HG02678 (cell line): ENCODE data around the gene DNAL1.
"Not testable (repeated sequence)": the region's sequence is repeated elsewhere in the genome, so short reads cannot be mapped to it uniquely, and the experiment has no call there.

Experiments
- ATAC-seq: cut with Tn5 transposase; IDR thresholded peaks from one replicate; pipeline ENCODE4 v1.9.1; 2021; ENCODE audit warnings: mild to moderate bottlenecking, moderate library complexity; ENCODE audit not compliant: unreplicated experiment

Gene DNAL1

GRCh38 chr14:73696466-73697400 is 51.9 kb downstream of the DNAL1 start:
- ATAC-seq: peak; percentile 77

GRCh38 chr14:73700325-73700724 is 55.5 kb downstream of the DNAL1 start:
- no peak for ATAC-seq

DNA sequence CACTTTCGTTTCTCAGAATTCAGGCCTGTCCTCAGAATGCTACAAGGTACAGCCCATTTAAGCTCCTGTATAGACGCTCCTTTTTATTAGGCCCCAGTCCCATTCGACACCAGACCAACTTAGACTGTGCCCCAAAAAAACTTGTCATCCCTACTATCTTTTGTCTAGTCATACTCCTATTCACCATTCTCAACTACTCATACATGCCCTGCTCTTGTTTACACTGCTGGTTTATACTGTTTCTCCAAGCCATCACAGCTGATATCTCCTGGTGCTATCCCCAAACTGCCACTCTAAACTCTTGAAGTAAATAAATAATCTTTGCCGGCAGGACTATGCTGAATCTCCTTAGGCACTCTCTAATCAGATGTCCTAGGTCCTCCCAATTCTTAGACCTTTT is 63.3 kb downstream of the DNAL1 start:
- ATAC-seq: not testable (repeated sequence)

- ATAC-seq: no peak
Observed at GRCh38 chr14:73709904-73710469, 65.2 kb downstream of the DNAL1 start.

- ATAC-seq: no peak
Observed at GRCh38 chr14:73710737-73711136, 66.0 kb downstream of the DNAL1 start.

DNA sequence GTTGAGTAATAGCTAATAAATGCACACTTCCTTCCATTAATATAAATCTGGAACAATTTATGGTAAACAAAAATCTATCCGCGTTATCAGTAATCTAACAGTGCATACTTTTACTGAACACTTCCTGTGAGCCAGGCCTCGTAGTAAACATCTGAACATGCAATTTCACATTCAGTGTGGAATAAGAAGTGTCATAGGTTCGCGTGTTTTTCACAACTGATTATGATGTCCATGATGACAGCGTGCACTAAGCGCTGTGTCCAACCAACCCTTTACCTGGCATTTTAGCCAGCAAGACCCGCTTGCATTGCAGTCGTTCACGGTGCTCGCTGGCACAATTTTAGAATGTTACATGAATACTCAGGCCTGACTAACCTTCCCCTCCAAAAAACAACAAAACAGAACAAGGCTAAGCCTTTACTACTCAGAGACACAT is 67.3 kb downstream of the DNAL1 start:
- no peak for ATAC-seq

- ATAC-seq: no peak
Observed at GRCh38 chr14:73712540-73713180, 67.9 kb downstream of the DNAL1 start.

GRCh38 chr14:73713206-73713802 is 68.5 kb downstream of the DNAL1 start:
- ATAC-seq: peak; percentile 9

DNA sequence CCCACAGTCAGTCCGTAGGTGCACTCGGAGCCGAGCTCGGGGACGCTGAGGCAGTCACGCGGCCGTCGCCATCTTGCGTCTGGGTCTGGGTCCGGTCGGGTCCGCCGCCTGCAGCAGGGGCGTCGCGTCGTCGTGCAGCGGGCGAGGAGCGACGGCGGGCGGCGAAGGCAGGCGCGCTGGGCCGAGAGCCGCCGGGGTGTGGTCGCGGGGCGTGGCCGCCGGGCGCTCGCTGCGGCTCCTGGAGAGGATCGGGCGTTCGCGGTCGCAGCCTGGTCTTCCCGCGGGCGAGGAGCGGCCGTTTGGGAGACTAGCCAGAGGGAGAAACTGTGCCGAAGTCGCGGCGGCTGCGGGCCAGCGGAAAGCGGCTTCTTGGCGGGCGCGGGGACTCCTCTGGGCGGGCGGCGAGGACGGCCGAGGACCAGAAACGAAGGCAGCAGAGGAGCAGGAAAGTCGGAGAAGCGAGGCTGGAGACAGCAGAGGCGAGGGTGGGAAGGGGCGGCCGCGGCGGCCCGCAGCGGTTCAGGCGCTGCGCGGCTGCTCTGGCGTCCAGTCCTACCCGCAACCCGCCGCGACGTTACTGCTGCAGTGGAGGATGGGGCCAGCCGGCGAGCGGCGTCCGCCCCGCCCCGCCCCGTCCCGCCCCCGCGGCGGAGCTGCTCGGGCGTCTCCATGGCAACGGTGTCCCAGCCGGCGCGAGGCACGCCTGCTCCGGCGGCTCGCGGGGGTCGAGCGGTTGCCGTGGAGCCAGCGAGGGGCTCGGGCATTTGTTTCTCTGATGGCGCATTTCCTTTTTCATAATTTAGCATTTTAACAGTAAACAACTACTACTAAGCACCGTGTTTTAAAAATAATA is 69.2 kb downstream of the DNAL1 start, which contains the start of gene PNMA1:
PNMA1 (minus strand) TSS at position 582 of the 853 bp plus-strand sequence. CDS start 745 bp downstream, outside the sequence.
- ATAC-seq: peak; percentile 76

GRCh38 chr14:73714656-73715081 is 69.9 kb downstream of the DNAL1 start:
- peak; percentile 8 for ATAC-seq

DNA sequence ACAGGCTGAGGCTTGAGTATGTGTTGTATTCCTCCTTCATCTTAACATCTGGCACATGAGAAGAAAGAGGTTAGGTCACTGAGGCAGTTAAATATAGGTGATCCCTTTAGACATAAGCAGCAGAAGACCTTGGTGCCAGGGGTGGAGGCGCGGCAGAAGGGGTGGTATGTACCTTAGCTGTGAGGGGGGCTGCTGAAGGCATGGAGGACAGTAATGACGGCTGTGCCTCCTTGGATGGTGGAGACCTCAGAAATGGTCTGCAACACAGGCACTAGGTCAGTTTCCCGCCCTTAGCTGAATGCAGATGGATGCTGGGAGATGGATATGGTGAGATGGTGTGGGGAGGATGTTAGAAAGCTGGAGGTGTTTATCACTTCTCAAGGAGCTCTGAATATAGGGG is 70.9 kb downstream of the DNAL1 start:
- ATAC-seq: no peak

DNA sequence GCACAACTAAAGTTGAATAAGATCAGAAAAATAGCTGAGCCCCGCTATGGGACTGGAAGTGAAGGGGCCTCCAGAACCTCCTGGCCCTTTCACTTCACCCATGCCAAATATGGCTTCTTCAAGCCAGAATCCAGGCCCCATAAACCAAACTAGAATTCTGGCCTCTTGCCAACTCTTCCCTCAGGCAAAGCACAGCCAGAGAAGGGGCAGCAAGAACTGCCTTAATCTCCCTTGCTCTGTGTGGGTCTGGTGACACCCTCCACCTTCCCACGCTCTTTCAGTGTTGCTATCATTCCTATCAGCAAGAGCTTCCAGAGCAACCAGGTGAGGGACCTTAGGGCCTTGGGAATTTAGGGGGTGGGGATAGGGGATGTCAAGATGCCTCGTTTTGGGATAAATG is 72.5 kb downstream of the DNAL1 start:
- ATAC-seq: no peak

DNA sequence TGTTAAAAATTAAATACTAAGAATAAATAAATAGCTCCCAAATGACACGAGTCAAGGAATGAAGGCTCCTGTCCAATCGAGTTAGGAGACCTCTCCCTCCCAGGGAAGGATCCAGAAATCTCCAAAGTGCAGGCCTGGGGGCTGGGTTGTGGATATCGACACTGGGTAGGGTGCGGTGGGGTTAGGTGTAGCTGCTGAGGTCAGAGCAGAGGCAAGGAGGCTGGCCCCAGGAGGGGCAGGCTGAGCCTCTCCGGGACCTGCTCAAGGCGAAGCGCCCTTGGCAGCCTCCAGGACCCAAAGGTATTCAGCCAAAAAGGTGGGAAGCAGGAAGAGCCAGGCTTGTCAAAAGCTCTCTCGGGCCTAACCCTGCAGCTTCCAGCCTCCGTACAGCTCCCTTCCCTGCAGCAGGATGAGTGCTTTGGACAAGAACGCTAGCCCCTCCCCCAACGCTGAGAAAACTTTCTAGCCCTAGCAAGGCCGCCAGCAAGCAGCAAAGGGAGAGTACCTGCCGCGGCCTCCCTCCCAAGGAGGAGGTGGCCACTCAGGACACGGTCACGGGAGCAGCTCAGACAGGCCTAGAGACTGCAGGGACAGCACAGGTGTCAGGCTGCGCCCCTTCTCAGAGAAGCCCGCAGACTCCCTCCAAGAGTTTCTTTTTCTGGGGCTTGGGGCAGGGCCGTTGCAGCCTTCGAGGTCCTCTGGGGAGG is 73.1 kb downstream of the DNAL1 start:
- no peak for ATAC-seq

GRCh38 chr14:73718418-73719251 is 73.8 kb downstream of the DNAL1 start:
- no peak for ATAC-seq

DNA sequence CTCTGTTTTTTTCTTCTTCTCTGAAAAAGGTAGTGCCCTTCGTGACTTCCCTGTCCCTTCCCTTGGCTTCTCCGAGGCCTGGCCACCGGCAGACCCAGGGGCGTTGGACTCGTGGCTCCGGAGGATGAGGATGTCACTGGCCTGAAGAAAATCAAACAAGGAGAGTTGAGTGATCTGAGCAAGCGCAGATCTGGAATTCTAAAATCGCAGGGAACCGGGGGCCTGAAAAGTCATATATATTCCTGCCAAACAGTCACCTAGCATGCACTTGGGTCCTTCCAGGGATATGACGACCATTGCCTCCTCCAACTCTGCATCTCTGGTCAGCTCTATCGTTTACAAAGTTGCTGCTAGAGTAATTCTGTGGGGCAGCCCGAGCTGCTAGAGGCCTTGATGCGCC is 74.6 kb downstream of the DNAL1 start:
- ATAC-seq: no peak

DNA sequence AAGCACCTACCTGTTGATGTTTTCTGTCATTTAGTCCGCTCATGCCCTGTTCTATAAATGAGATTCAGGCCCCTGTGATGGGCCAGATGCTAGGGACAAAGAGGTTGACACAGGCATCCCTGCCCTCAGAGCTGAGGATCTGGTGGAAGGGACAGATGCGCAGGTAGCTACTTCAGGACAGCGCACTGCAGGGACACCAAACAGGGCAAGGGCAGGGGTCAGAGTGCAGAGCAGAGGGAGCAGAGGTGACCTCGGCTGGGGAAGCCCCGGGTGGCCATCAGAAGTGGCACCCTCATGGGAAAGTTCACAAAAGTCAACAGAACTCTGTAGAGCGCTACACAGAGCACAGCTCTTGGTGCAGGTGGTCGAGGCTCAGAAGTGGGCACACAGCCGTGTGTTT is 75.0 kb downstream of the DNAL1 start:
- ATAC-seq: no peak

- ATAC-seq: no peak
Observed at GRCh38 chr14:73720636-73721035, 75.8 kb downstream of the DNAL1 start.

DNA sequence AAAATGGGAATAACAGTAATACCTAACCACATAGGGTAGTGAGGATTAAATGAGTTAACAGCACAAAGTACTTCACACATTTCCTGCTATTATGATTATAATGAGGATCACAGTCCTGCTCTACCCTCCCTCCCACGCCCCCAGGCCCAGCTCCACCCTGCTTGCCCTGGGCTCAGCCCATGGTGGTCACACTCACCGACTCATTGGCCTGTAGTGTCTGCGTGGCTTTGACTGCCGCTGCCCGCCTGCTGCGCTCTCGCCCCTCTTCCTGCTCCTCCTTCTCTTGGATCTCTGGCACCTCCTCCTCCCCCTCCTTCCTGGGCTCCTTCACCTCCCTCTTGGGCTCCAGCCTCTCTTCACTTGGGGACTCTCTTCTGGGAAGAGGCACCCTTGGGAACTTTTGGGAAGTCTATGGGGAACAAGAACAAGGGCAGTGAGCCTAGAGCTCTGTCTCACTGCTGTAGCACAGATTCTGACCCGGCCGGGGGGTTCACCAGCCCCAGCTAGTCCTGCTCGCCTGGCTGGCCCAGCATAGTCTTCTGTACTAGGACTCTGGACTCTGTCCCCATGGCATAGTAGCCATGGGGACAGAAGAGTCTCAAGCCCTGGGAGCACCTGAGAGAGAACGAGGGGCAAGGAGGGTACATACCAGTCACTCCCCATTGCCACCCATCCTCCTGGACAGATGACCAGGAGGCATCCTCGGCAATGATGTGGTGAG is 76.5 kb downstream of the DNAL1 start:
- no peak for ATAC-seq
